GM19372 (cell line): ENCODE measurements around the gene SLC8A1.

Experiments used
- ATAC-seq: cut with Tn5 transposase; IDR thresholded peaks from one replicate; pipeline ENCODE4 v1.9.1; 2021; ENCODE audit warnings: mild to moderate bottlenecking, low read depth, moderate library complexity; ENCODE audit not compliant: unreplicated experiment

The SLC8A1 gene

DNA sequence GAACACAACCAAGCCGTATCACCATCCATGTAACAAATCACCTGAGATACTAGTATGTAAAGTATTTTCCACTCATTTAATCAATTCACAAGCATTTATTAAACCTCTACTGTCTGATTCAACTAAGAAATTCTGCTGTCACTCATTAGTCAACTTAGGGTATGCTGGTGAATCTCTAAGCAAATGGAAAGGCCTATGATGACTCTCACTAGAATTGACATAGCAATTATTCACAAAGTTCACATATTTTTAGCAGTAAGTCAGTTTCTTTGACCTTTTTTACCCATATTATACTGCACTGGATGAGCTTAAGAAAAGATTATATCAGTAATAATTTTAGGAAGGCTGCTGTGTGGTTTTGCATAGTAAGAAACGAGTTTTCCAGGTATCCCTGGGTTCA, 130.1 kb downstream of the SLC8A1 start:
- no peak for ATAC-seq

DNA sequence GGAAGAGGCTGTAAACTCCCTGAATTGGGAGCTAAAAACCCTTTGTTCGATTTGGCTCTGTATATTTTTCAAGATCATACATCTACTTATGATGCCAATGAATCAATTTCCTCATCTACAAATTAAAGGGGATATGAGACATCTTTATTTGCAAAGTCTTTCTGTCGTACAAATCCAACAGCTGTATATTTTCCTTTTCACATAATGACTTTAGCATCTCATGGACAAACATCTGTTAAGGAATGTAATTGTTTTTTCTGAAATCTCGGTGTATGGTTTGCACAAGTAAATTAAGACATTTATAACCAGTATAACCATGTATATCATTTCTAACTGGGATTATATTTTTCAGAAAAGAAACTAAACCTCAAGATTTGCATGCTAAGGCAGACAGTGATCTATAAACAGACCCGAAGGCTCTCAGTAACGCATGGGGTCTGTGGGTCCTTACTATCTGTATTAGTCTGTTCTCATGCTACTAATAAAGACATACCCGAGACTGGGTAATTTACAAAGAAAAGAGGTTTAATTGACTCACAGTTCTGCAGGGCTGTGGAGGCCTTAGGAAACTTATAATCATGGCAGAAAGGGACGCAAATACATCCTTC, 130.8 kb downstream of the SLC8A1 start:
- ATAC-seq = no peak

- ATAC-seq = no peak
Measured at GRCh38 chr2:40318921-40319320, 133.0 kb downstream of the SLC8A1 start.

- no peak for ATAC-seq
Measured at GRCh38 chr2:40317761-40318160, 134.1 kb downstream of the SLC8A1 start.

- ATAC-seq = no peak
Measured at GRCh38 chr2:40317046-40317445, 134.8 kb downstream of the SLC8A1 start.

DNA sequence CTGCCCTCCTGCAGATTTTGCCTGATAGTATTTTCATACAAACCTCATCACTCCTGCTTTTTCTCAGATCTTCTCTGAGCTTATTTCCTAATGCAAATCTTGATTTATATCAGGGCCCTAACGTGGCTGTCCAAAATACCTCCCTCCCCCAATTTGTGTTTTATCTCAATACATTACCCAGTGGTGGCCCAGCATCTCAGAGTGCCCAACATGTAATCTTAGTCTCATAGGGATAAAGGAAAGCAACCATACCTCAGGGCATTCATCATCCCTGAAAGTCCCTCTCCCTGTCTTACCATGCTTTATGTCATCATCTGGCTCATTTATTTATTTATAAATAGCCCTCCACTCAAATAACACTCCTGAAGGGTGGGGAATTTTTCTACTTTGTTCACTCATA, 135.3 kb downstream of the SLC8A1 start:
- ATAC-seq = no peak

DNA sequence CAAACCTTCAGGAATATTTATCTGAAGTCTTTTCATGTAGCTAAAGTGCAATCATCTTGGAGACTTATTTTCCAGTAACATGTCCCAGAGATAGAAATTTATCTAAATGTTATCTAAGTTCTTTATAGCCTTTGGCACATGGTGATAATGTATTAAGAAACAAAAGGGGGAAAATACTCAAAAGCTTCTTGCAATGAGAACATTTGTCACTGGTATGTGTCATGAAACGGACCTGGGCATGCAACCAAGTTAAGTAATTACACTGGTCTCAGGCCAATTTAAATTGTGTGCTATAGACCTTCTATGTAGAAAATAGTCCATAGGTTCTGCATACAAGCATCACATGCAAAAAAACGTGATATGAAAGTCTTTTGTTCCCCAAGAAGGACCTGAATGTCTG, 136.2 kb downstream of the SLC8A1 start:
- no peak for ATAC-seq

- no peak for ATAC-seq
Measured at GRCh38 chr2:40311026-40311425, 140.9 kb downstream of the SLC8A1 start.

DNA sequence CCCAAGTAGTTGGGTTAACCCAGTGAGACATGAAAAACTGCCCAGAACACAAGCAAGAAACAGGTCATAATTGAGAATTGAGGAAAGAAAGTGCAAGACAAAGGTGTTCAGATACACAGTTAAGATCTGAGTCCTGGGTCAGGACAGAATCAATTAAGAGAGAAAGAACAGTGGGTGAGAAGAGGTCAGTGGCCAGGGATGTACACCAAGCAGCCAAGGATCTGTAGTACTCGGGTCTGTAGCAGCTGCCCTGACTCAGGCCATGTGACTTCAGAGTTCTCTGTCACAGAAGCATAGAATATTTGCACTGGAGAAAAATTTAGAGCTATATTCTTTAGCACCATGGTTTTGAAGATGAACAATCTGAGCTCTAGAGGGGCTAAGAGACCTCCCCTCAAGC, 141.6 kb downstream of the SLC8A1 start:
- ATAC-seq = no peak

- no peak for ATAC-seq
Measured at GRCh38 chr2:40304340-40304739, 147.6 kb downstream of the SLC8A1 start.

DNA sequence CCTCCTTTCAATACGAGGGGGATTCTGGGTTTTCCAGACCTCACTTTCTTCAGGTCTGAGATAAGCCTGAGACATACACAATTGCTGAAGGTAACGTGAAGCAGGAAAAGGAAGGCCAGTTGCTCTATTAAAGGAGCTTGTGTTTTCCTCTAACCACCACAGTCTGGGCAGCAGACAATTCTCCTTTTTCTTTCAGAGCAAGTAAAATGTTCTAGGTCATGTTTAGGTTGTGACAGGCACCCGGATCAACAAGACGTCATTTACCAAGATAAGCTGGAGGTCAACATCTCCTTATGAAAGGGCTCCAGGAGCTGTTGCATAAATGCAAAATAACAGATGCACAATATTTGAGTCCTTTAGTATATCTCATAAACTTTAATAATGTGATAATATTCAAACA, 148.1 kb downstream of the SLC8A1 start:
- no peak for ATAC-seq

DNA sequence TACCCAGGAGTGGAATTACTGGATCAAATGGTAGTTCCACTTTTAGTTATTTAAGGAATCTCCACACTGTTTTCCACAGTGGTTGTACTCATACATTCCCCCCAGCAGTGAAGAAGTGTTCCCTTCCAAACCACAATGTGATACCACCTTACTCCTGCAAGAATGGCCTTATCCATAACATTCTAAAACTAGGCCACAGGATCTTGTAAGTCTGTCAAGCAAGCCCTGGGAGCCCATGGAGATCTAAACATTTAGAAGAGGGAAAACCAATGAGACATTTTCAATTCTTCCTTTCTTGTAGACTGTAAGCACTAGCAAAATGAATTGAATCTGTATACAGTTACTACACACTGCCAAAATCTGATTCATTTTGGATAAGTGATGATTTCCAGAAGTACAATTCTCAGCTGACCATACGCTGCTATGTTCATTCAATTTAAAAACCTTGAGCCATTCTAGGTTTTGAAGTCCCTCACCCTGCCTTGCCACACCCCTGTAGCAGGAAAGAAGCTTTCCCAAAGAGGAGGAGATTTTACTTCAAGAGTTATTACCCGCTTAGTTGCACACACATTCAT, 149.1 kb downstream of the SLC8A1 start:
- ATAC-seq = no peak

- no peak for ATAC-seq
Measured at GRCh38 chr2:40300391-40300790, 151.5 kb downstream of the SLC8A1 start.

DNA sequence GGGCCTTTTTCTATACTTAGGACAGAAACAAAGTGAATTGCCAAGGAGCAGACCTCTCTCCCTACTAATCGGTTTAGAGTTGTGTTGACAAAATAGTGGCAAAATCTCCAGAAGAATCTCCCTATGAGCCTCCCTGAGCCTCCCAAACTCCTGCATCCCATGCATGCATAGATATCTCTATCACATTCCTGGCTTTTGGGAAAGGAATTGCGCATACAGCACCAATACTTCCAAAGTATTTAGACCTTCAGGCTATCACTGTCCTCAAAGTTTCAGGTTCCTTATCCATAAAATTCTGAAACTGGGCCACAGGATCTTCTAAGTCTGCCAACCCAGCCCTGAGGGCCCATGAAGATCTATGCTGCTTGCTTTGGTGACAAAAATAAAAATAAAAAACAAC, 152.1 kb downstream of the SLC8A1 start:
- no peak for ATAC-seq

DNA sequence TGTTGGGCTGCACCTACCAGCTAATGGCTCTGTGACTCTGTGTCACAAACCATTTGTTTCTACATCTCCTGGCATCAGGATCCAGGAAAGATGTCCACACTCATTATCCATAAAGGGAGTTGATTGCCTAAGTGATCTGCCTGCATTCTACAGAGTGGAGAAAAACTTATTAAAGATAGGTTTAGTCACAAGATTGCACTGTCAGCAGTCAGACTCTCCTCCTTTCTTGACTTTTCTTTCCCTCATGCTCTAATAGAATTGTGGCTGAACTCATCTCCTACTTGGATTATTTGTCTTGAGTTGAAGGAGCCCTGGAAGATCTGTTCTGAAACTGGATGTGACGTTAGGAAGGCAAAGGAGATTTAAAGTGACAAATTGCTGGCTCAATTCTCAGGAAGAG, 152.7 kb downstream of the SLC8A1 start:
- no peak for ATAC-seq

DNA sequence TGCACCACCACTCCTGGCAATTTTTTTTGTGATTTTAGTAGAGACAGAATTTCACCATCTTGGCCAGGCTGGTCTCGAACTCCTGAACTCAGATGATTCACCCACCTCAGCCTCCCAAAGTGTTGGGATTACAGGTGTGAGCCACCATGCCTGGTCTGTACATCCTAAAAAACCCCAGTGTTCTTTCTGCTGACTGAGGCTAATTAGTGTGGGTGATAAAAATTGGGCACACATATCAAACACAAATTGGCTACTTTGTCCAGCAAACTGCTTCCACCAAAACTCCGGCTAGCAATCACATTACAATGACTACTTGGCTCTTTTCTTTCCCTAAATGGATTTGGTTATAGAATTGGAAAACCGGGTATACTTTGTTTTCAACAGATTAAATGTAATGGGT, 153.9 kb downstream of the SLC8A1 start:
- no peak for ATAC-seq

DNA sequence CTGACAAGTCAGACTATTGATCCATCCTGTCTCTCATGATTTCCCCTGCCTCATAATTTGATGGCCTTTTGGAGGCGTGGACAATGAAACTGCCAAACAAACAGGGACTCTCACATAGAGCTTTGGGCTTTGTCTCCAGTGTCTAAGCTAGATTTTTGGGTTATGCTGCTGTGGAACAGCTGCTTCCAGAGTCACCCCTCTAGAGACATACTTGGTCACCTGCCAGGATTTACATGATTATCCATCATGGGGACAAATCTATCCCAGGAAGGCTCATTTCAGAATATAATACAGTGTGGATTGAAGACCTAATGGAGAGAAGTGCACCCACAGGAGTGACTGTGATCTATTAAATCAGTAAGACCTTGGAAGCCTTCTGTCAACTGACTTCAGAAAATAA, 159.6 kb downstream of the SLC8A1 start:
- ATAC-seq = no peak

- ATAC-seq = no peak
Measured at GRCh38 chr2:40289771-40290404, 162.0 kb downstream of the SLC8A1 start.

- ATAC-seq = no peak
Measured at GRCh38 chr2:40287773-40288172, 164.1 kb downstream of the SLC8A1 start.

DNA sequence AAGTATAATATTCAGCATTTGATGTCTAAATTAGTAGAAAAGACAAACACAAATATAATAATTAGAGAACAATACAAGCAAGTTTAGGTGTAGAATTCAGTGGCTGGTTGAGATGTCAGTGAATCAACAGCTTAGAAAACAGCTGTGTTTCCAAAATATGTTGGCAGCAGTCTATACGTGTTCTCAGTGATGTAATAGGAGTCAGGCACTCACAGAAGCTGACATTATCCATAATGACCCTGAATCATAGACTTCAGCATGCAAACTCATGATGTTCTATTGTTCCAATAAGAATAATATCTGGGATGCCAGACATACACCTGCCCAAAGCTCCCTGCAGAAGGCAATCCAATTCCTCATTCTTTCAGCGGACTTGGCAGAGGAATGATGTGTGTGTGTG, 164.7 kb downstream of the SLC8A1 start:
- no peak for ATAC-seq

GRCh38 chr2:40286721-40287120, 165.2 kb downstream of the SLC8A1 start:
- ATAC-seq = no peak

DNA sequence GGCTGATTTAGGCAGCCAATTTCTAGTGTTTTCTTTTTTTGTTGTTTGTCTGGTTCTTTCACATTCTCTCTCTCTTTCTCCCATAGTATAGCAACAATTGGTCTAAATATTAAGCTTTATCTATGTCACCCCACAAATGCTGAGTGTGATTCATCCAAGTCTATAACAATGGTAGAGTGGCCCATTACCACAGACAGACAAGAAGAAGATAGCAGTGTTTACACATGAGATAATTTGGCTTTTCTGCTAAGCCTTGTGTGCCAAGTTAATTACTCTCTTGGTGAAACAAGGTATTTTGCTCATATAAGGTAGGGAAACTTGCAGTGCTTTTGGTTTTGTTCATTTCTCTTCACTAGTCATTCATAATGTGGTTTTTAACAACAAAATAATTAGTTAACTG, 166.5 kb downstream of the SLC8A1 start:
- no peak for ATAC-seq
